HG03460 (cell line): Measurements from ENCODE around the gene OASL.

Experiments
- ATAC-seq: cut with Tn5 transposase; IDR thresholded peaks from one replicate; pipeline ENCODE4 v1.9.1; 2021; ENCODE audit not compliant: unreplicated experiment

The OASL gene

GRCh38 chr12:120992989-120993388 is 46.1 kb downstream of the OASL start:
- no peak for ATAC-seq

DNA sequence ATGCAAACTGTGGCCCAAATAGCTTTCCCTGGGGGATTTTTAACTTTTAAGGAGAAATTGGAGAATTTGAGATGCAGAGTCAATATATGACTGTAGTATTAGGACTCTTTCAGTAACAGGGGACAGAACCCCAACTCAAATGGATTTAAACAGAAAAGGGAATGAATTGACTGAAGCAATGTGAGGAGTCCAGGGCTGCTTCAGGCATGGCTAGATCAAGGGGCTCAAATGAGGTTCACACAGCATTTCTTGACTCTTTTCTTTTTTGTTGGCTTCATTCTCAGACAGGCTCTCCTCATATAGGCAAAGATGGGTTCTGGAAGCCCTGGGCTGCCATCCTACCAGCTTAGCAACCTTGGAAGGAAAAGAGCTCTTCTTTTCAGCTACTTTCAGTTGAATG is 47.1 kb downstream of the OASL start:
- ATAC-seq, result no peak

GRCh38 chr12:120990487-120991055 is 48.5 kb downstream of the OASL start:
- no peak for ATAC-seq

- no peak for ATAC-seq
Measured at GRCh38 chr12:120989687-120990086, 49.4 kb downstream of the OASL start.

DNA sequence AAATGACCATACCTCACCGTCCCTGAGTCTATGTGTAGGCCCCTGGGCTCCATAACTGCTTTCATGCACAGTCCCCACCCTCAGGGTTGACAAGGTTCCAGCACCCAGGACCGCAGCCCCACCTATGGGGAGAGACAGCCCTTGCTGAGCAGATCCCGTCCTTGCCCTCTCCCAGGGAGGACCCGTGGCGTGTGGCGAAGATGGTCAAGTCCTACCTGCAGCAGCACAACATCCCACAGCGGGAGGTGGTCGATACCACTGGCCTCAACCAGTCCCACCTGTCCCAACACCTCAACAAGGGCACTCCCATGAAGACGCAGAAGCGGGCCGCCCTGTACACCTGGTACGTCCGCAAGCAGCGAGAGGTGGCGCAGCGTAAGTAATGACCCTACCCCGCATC is 50.4 kb downstream of the OASL start:
- no peak for ATAC-seq

GRCh38 chr12:120988234-120988633 is 50.8 kb downstream of the OASL start:
- ATAC-seq, result no peak

DNA sequence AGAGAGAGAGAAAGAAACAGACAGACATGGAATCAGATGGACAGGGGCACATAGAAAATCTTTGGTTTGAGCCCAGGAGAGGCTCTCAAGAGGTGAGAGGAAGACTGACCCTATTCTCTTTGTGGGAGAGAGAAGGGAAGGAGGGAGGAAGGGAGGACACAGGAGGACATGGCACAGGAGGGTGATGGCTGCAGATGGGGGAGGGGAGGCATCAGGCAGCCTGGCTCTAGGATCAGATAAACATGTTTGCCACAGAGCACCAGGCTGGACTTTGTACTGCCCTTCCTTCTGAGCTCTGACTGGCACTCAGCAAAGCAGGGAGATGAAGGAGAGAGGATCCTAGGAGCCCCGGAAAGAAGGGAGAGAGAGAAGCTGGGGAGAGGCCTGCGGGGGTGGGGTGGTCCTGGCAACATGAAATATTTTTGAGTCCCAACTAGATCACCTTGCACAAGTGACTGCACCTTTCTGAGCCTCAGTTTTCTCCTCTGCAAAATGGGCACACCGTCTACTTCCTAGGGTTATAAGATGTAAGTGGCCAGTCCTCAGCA is 54.6 kb downstream of the OASL start:
- no peak for ATAC-seq

DNA sequence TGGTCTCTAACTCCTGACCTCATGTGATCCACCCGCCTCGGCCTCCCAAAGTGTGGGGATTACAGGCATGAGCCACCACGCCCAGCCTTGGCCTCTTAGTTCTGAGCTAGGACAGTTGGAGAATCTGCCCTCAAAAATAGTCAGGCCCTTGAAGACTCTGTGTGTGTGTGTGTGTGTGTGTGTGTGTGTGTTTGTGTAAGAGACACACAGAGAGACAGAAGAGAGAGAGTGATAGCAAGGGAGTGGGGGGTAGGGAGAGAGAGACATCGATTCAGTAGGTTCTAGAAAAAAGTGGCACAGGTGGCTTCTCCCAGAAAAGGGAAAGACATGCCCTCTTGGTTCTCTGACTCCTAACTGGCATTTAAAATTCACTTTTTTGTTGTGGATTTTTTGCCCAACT is 55.3 kb downstream of the OASL start:
- no peak for ATAC-seq

GRCh38 chr12:120982659-120983058 is 56.4 kb downstream of the OASL start:
- ATAC-seq, result no peak

GRCh38 chr12:120981407-120981941 is 57.6 kb downstream of the OASL start:
- no peak for ATAC-seq

- ATAC-seq, result no peak
Measured at GRCh38 chr12:120980800-120981368, 58.2 kb downstream of the OASL start.

DNA sequence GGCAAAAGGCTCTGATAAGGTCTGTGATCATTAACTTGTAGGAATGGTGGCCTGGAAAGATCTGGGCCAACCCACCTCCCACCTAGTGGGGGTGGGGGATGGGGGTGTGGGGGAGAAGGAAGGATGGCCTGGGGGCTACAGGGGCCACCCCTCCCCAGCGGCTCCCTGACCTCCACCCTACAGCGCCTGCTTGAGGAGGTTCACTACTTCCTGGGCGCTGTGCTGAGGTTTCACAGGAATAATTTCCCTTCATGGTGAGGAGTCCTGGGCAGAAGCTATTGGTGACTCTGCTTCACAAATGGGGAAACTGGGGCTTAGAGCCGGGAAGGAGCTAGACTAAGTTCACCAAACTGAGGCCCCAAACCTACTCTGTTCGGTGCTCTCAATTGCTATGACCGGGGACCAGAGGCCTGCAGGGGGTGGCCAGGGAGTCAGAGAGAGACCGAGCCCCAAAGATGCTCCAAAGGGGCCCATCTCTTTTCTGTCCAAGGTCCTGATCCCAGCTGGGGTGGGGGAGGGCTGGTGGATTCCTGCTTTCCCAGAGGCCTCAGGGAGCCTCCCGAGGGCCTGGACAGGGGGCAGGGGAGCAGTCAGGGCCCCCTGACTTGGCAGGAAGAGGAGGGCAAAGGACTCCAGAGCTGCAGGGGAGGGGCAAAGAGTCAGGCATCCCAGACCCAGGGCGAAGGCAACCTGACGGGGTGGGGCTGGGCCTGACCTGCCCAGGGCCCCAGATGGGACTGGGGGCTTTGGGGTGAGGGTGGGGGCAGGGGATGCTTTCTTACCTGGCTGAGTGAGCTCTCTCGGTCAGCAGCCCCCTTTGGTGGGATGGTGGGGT is 59.0 kb downstream of the OASL start:
- no peak for ATAC-seq

DNA sequence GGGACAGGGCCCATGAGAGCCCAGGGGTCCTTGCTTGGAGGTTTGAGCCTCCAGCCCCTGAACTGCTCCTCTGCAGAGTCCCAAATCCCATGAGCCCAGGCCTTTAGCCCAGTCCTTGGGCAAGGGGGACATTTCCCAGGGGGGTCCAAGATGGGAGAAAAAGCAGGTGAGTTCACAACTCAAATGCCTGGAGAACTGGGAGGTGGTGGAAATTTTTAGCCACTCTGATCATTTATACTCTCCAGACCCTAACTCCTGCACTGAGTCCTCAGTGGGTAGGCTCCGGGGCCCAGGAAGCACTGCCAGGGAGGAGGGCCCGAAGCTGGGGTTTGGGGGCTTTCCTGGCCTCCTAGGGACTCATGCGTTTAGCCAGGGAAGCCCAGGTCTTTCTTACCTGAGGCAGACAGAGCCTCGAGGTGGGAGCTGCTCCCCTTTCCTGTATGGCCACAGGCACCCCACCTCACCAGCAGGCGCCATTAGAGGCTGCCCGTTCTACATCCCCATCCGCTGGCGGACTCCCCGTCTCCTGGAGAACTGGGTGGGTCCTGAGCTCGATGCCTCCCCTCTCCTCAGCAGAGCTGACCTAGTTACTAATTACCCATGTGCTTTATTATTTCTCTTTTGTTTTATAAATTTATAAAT is 59.7 kb downstream of the OASL start:
- no peak for ATAC-seq

GRCh38 chr12:120978296-120979219 is 60.5 kb downstream of the OASL start, which contains the start of gene HNF1A:
TSS of gene HNF1A (plus strand) at chr12:120978543. CDS start at chr12:120978769, 226 bp downstream.
- no peak for ATAC-seq

- ATAC-seq, result no peak
Measured at GRCh38 chr12:120977531-120978295, 61.3 kb downstream of the OASL start.

DNA sequence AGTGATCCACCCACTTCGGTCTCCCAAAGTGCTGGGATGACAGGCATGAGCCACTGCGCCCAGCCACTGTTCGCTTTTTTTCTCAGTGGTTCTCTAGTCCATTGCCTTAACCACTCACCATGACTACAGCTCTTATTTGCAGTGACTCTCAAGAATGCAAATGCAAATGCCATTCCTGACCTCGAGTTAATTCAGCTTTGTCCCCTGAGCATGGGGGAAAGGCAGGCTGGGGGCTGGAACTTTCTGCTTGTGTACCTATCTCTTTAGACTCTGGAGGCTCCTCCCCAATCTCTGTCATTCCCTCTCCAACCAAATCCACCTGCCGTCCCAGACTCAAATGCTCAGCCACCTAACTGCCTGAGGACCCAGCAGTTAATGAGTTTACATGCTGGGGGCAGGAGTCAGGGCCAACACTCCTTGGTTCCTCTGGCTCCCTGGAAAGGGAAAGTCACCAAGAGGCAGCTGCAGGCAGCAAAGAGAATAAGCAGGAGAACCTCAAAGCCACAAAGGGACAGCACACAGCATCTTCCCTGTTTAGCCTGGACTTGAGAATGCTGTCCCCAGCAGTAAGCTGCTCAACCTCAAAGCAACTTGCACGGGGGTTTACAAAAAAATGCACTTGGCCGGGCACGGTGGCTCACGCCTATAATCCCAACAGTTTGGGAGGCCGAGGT is 66.0 kb downstream of the OASL start:
- no peak for ATAC-seq

DNA sequence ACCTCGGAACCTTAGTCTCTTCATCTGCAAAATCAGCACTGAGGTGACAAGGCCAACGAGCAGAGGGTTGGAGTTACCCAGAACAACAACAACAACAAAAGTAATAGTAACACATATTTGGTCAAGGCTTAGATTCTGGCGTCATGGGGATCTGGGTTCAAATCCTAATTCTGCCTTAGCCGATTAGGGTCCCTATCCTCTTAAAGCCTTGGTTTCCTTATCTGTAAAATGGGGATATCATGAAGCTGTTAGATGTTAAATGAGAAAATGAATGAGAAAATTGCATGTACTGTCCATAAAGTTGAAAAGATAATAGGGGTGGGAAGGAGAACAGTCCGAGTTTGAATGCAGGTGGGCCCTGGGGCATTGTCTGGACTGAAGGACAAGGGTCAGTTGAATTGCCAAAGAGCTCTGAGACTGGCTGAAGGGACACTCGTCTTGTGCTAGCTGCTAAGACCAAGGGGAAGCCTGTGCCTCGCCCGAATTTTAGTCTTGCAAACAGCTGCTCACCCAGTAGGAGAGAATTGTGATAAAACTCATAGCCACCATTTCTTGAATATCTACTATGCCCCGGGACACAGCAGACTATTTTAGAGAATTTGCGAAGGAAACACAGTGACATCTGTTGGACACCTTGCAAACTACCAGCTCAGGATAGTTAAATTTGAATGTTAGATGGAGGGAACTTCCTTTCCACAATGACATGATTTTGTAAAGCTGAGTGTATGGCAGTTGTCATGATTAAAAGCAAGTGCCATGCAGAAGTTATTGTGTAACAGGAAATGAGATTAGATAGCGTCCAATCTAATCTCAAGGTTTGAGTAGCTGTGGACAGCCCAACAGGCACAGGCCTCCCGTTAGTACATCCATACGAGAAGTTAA is 67.5 kb downstream of the OASL start:
- ATAC-seq, result no peak

DNA sequence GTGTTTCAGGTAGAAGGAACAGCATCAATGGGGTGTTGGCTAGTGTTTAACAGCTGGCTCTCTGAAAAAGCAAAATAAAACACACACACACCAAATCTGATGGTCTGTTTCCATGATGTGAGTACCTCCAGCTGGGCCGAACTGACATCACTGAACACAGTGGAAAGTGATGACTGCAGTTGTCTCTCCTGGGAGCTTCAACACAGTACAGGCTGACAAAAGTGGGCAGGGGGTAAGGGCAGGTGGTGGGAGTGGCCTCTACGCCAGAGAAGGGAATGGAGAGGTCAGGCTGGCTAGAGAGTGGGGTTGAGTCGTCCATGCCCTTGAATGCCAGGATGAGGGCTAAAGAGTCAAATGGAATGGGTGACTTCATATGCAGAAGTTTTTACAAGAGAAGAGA is 68.7 kb downstream of the OASL start:
- ATAC-seq, result no peak
